Dedifferentiated amniotic fluid mesenchymal stem cell (primary cell): ENCODE measurements around the gene NPAT.
"Not testable (repeated sequence)": the region's sequence is repeated elsewhere in the genome, so short reads cannot be mapped to it uniquely, and the experiment has no call there.

Source experiments
- DNase-seq: peaks from one replicate; pipeline ENCODE4 v3.0.0-alpha.2; 2016; ENCODE audit errors: extremely low spot score

NPAT gene

GRCh38 chr11:108148556-108148955 is 73.9 kb downstream of the NPAT start:
- no peak for DNase-seq

- no peak for DNase-seq
Observed at GRCh38 chr11:108147150-108147549, 75.3 kb downstream of the NPAT start.

GRCh38 chr11:108144615-108145014 is 77.8 kb downstream of the NPAT start:
- no peak for DNase-seq

- no peak for DNase-seq
Observed at GRCh38 chr11:108142304-108142703, 80.1 kb downstream of the NPAT start.

GRCh38 chr11:108137212-108137611 is 85.2 kb downstream of the NPAT start:
- no peak for DNase-seq

- DNase-seq: no peak
Observed at GRCh38 chr11:108135845-108136544, 86.4 kb downstream of the NPAT start.

- DNase-seq: not testable (repeated sequence)
Observed at GRCh38 chr11:108132993-108133538, 89.4 kb downstream of the NPAT start.

GRCh38 chr11:108131993-108132392 is 90.4 kb downstream of the NPAT start:
- DNase-seq: no peak

GRCh38 chr11:108128772-108129171 is 93.7 kb downstream of the NPAT start:
- DNase-seq: no peak

- no peak for DNase-seq
Observed at GRCh38 chr11:108125096-108125495, 97.3 kb downstream of the NPAT start.

- DNase-seq: no peak
Observed at GRCh38 chr11:108122166-108122628, 100.2 kb downstream of the NPAT start.

GRCh38 chr11:108121274-108122155 is 100.9 kb downstream of the NPAT start, which contains the start of gene ACAT1:
Gene ACAT1 (plus strand): TSS chr11:108121567. CDS start chr11:108121607, 40 bp downstream.
- peak; percentile 83 for DNase-seq

GRCh38 chr11:108120936-108121273 is 101.5 kb downstream of the NPAT start:
- DNase-seq: not testable (repeated sequence)

GRCh38 chr11:108117746-108118371 is 104.6 kb downstream of the NPAT start:
- peak; percentile 49 for DNase-seq

GRCh38 chr11:108115500-108116140 is 106.8 kb downstream of the NPAT start:
- peak; percentile 59 for DNase-seq

GRCh38 chr11:108112057-108112456 is 110.4 kb downstream of the NPAT start:
- DNase-seq: no peak

GRCh38 chr11:108111126-108111525 is 111.3 kb downstream of the NPAT start:
- no peak for DNase-seq
